ENCODE results near the gene PER2. TPM values are rescaled to one million over a fixed set of nuclear protein-coding genes. Genes with fewer than 3 reads are reported as not detected.
"Not testable (repeated sequence)": the region's sequence is repeated elsewhere in the genome, so short reads cannot be mapped to it uniquely, and the experiment has no call there.

The PER2 gene
- total RNA-seq, 4 donors from 2014 or later, result 15.6 to 65.2 (median 38.2) TPM

GRCh38 chr2:238278626-238279323 is 9.6 kb downstream of the PER2 start:
- peaks cover 0 to 40% (median 0%) of the 10 kb centered on the region in 3 donors for H3K36me3 ChIP-seq
- H3K4me1 ChIP-seq, result peaks cover 0 to 39% (median 0%) of the 10 kb centered on the region in 4 donors
- H3K27me3 ChIP-seq, result no peaks in the 10 kb centered on the region
- no peak overlapping the region for H3K4me3 ChIP-seq
- no peak for DNase-seq
- no peak overlapping the region for H3K27ac ChIP-seq
- no peaks in the 10 kb centered on the region for H3K9me3 ChIP-seq
- no peak for TF ChIP-seq POLR2A (IDR thresholded peaks at IDR 0.05)
- no peak for TF ChIP-seq CTCF (IDR thresholded peaks at IDR 0.05)

- no peaks in the 10 kb centered on the region for H3K9me3 ChIP-seq
- peaks cover 0 to 33% (median 0%) of the 10 kb centered on the region in 4 donors for H3K4me1 ChIP-seq
- peak in 1 of 3 donors; percentile 35 for DNase-seq
- peaks cover 0 to 43% (median 0%) of the 10 kb centered on the region in 3 donors for H3K36me3 ChIP-seq
- no peak overlapping the region for H3K4me3 ChIP-seq
- peak in 1 of 6 experiments; percentile 6 for TF ChIP-seq CTCF (IDR thresholded peaks at IDR 0.05)
- TF ChIP-seq POLR2A (IDR thresholded peaks at IDR 0.05), result no peak
- no peak overlapping the region for H3K27ac ChIP-seq
- H3K27me3 ChIP-seq, result no peaks in the 10 kb centered on the region
Observed at GRCh38 chr2:238277695-238278094, 10.7 kb downstream of the PER2 start.

GRCh38 chr2:238274152-238274865 is 14.1 kb downstream of the PER2 start:
- TF ChIP-seq CTCF (IDR thresholded peaks at IDR 0.05) (no peak), POLR2A (IDR thresholded peaks at IDR 0.05) (no peak)
- Histone ChIP-seq H3K36me3 (peaks cover 0 to 68% (median 0%) of the 10 kb centered on the region in 3 donors), H3K4me1 (peaks cover 0 to 10% (median 0%) of the 10 kb centered on the region in 4 donors), H3K9me3 (no peaks in the 10 kb centered on the region), H3K4me3 (peak overlapping the region in 1 of 4 donors; percentile 19), H3K27me3 (no peaks in the 10 kb centered on the region), H3K27ac (peak overlapping the region in 3 of 4 donors; percentile 6 to 83 (median 57))
- peak in 2 of 3 donors; percentile 69 to 75 for DNase-seq

GRCh38 chr2:238273433-238273832 is 15.0 kb downstream of the PER2 start:
- H3K4me1 ChIP-seq, H3K9me3 ChIP-seq, H3K4me3 ChIP-seq, DNase-seq, H3K27me3 ChIP-seq: not testable (repeated sequence)
- H3K27ac ChIP-seq, result peak overlapping the region in 3 of 4 donors; percentile 6 to 83 (median 57)
- H3K36me3 ChIP-seq, result peaks cover 0 to 74% (median 0%) of the 10 kb centered on the region in 3 donors
- TF ChIP-seq POLR2A (IDR thresholded peaks at IDR 0.05), result peak in 1 of 2 donors; percentile 16

GRCh38 chr2:238272156-238272555 is 16.3 kb downstream of the PER2 start:
- peaks cover 0 to 80% (median 0%) of the 10 kb centered on the region in 3 donors for H3K36me3 ChIP-seq
- H3K9me3 ChIP-seq, result no peaks in the 10 kb centered on the region
- no peak overlapping the region for H3K4me3 ChIP-seq
- no peak overlapping the region for H3K27ac ChIP-seq
- DNase-seq, result no peak
- H3K4me1 ChIP-seq, result peaks cover 0 to 9% (median 0%) of the 10 kb centered on the region in 4 donors
- TF ChIP-seq POLR2A (IDR thresholded peaks at IDR 0.05) (no peak), CTCF (IDR thresholded peaks at IDR 0.05) (no peak)
- H3K27me3 ChIP-seq, result no peaks in the 10 kb centered on the region

GRCh38 chr2:238271686-238272085 is 16.7 kb downstream of the PER2 start:
- not testable (repeated sequence) for H3K27me3 ChIP-seq, H3K9me3 ChIP-seq, H3K27ac ChIP-seq, H3K4me3 ChIP-seq, H3K4me1 ChIP-seq, DNase-seq
- peaks cover 0 to 80% (median 0%) of the 10 kb centered on the region in 3 donors for H3K36me3 ChIP-seq
